ENCODE measurements around the gene PCSK7. TPM values are rescaled to one million over a fixed set of nuclear protein-coding genes. Genes with fewer than 3 reads are reported as not detected.

PCSK7 gene
- polyA plus RNA-seq, 1 experiment = 23.5 TPM

GRCh38 chr11:117220568-117220967 lies 11.3 kb downstream of the PCSK7 start:
- ChIA-PET POLR2A (interaction anchor here (1.0 to 2.2 kb wide), 4 partner anchors 10 to 17 kb away, joined by 3 to 11 read pairs (median 4); partner anchors contain the start of gene PCSK7), CTCF (interaction anchor here (3.5 to 3.7 kb wide), 3 partner anchors 10 to 115 kb away, joined by 16 to 20 read pairs (median 17); partner anchors contain the start of gene PCSK7)
- DNase-seq (ENCODE audit: low read depth, low spot score) = no peak
- H3K27ac ChIP-seq (ENCODE audit: low read depth, low read length) = no peak overlapping the region
- H3K27me3 ChIP-seq (ENCODE audit: control insufficient read depth, insufficient read depth, low read length) = no peaks in the 10 kb centered on the region
- no peak overlapping the region for H3K4me3 ChIP-seq (ENCODE audit: low read depth, low read length)
- TF ChIP-seq CTCF (IDR thresholded peaks at IDR 0.05; ENCODE audit: low read depth, low read length) = no peak
- H3K9me3 ChIP-seq (ENCODE audit: control insufficient read depth, insufficient read depth, low read length) = no peaks in the 10 kb centered on the region

- no peak for TF ChIP-seq CTCF (IDR thresholded peaks at IDR 0.05; ENCODE audit: low read depth, low read length)
- no peak for DNase-seq (ENCODE audit: low read depth, low spot score)
- Histone ChIP-seq H3K27me3 (ENCODE audit: control insufficient read depth, insufficient read depth, low read length) (no peaks in the 10 kb centered on the region), H3K9me3 (ENCODE audit: control insufficient read depth, insufficient read depth, low read length) (no peaks in the 10 kb centered on the region), H3K27ac (ENCODE audit: low read depth, low read length) (no peak overlapping the region), H3K4me3 (ENCODE audit: low read depth, low read length) (no peak overlapping the region)
- POLR2A ChIA-PET = no interaction called here
- CTCF ChIA-PET = interaction anchor here (1.2 to 3.7 kb wide), 6 partner anchors 8 to 429 kb away, joined by 3 to 20 read pairs (median 14); partner anchors contain the start of genes APOA5 and PCSK7
Observed at GRCh38 chr11:117219995-117220394, 11.9 kb downstream of the PCSK7 start.

GRCh38 chr11:117219455-117219854 lies 12.4 kb downstream of the PCSK7 start:
- no peak overlapping the region for H3K4me3 ChIP-seq (ENCODE audit: low read depth, low read length)
- POLR2A ChIA-PET = interaction anchor here (1.2 to 2.3 kb wide), 2 partner anchors 12 to 14 kb away, joined by 3 to 9 read pairs; partner anchors contain the start of gene PCSK7
- DNase-seq (ENCODE audit: low read depth, low spot score) = no peak
- no peaks in the 10 kb centered on the region for H3K9me3 ChIP-seq (ENCODE audit: control insufficient read depth, insufficient read depth, low read length)
- CTCF ChIA-PET = interaction anchor here (1.2 to 3.7 kb wide), 5 partner anchors 9 to 428 kb away, joined by 3 to 17 read pairs (median 11); partner anchors contain the start of genes APOA5 and PCSK7
- H3K27me3 ChIP-seq (ENCODE audit: control insufficient read depth, insufficient read depth, low read length) = no peaks in the 10 kb centered on the region
- TF ChIP-seq CTCF (IDR thresholded peaks at IDR 0.05; ENCODE audit: low read depth, low read length) = no peak
- H3K27ac ChIP-seq (ENCODE audit: low read depth, low read length) = no peak overlapping the region

- no peak overlapping the region for H3K4me3 ChIP-seq (ENCODE audit: low read depth, low read length)
- no peak for DNase-seq (ENCODE audit: low read depth, low spot score)
- H3K27me3 ChIP-seq (ENCODE audit: control insufficient read depth, insufficient read depth, low read length) = no peaks in the 10 kb centered on the region
- TF ChIP-seq CTCF (IDR thresholded peaks at IDR 0.05; ENCODE audit: low read depth, low read length) = no peak
- ChIA-PET CTCF (interaction anchor here (0.9 to 3.3 kb wide), 5 partner anchors 8 to 428 kb away, joined by 3 to 11 read pairs (median 5); partner anchors contain the start of genes APOA5 and PCSK7), POLR2A (interaction anchor here (1.2 to 2.5 kb wide), 4 partner anchors 13 to 41 kb away, joined by 3 to 15 read pairs (median 8); partner anchors contain the start of genes PCSK7, SIDT2 and TAGLN)
- H3K27ac ChIP-seq (ENCODE audit: low read depth, low read length) = peak overlapping the region; percentile 57
- H3K9me3 ChIP-seq (ENCODE audit: control insufficient read depth, insufficient read depth, low read length) = no peaks in the 10 kb centered on the region
Observed at GRCh38 chr11:117219001-117219400, 12.9 kb downstream of the PCSK7 start.

All from AG04450 (cell line).